ENCODE measurements around the gene MEG3. TPM values are rescaled to one million over a fixed set of nuclear protein-coding genes. Genes with fewer than 3 reads are reported as not detected.

Gene MEG3
- total RNA-seq, 1 experiment from 2014 or later = not detected

DNA sequence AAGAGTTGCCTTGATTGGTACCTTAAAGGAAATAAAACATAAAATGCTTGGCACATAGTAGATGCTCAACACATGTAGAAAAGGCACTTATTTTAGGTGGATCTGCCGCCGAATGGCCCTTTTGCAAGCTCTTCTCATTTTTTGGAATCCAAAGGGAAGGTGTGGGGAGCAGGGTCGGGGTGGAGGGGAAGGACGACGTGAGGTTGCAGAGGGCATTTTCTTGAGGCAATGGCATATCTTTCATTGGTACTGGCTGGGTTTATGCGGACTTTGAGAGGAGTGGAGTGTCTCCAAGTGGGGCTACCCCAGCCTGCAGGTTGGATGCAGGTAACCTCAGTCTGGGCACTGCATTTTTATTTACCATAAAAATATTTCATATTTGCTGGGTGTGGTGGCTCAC lies 69.5 kb downstream of the MEG3 start:
- H3K27me3 Mint-ChIP-seq (ENCODE audit: insufficient read depth, unreplicated experiment) = peaks cover 52% of the 10 kb centered on the region
- DNase-seq (ENCODE audit: unreplicated experiment) = no peak
- no peak overlapping the region for H3K27ac Mint-ChIP-seq (ENCODE audit: low read depth, unreplicated experiment)
- intact Hi-C loops (cut with micrococcal nuclease) = no loop called here
- TF ChIP-seq, protein P1, sequence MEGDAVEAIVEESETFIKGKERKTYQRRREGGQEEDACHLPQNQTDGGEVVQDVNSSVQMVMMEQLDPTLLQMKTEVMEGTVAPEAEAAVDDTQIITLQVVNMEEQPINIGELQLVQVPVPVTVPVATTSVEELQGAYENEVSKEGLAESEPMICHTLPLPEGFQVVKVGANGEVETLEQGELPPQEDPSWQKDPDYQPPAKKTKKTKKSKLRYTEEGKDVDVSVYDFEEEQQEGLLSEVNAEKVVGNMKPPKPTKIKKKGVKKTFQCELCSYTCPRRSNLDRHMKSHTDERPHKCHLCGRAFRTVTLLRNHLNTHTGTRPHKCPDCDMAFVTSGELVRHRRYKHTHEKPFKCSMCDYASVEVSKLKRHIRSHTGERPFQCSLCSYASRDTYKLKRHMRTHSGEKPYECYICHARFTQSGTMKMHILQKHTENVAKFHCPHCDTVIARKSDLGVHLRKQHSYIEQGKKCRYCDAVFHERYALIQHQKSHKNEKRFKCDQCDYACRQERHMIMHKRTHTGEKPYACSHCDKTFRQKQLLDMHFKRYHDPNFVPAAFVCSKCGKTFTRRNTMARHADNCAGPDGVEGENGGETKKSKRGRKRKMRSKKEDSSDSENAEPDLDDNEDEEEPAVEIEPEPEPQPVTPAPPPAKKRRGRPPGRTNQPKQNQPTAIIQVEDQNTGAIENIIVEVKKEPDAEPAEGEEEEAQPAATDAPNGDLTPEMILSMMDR (IDR thresholded peaks at IDR 0.05; ENCODE audit: unreplicated experiment) = no peak
- H3K4me3 Mint-ChIP-seq (ENCODE audit: unreplicated experiment) = no peak overlapping the region
- ChIA-PET CTCF (no interaction called here), POLR2A (no interaction called here)
- no peaks in the 10 kb centered on the region for H3K4me1 Mint-ChIP-seq (ENCODE audit: insufficient read depth, unreplicated experiment)
- no TSS peak for BruUV-seq (replicated peaks)
- H3K9me3 Mint-ChIP-seq (ENCODE audit: unreplicated experiment) = no peaks in the 10 kb centered on the region
- H3K36me3 Mint-ChIP-seq (ENCODE audit: insufficient read depth, unreplicated experiment) = peaks cover 3% of the 10 kb centered on the region

- BruUV-seq (replicated peaks) = no TSS peak
- POLR2A ChIA-PET = interaction anchor here (0.6 kb wide), 1 partner anchor 499 kb away, joined by 3 read pairs; no protein-coding TSS in a partner anchor
- no peaks in the 10 kb centered on the region for H3K4me1 Mint-ChIP-seq (ENCODE audit: insufficient read depth, unreplicated experiment)
- intact Hi-C loops (cut with micrococcal nuclease) = no loop called here
- H3K27me3 Mint-ChIP-seq (ENCODE audit: insufficient read depth, unreplicated experiment) = peaks cover 62% of the 10 kb centered on the region
- H3K36me3 Mint-ChIP-seq (ENCODE audit: insufficient read depth, unreplicated experiment) = no peaks in the 10 kb centered on the region
- DNase-seq (ENCODE audit: unreplicated experiment) = no peak
- TF ChIP-seq, protein P1 (IDR thresholded peaks at IDR 0.05; ENCODE audit: unreplicated experiment) = no peak
- CTCF ChIA-PET = no interaction called here
- H3K9me3 Mint-ChIP-seq (ENCODE audit: unreplicated experiment) = no peaks in the 10 kb centered on the region
- H3K27ac Mint-ChIP-seq (ENCODE audit: low read depth, unreplicated experiment) = no peak overlapping the region
- H3K4me3 Mint-ChIP-seq (ENCODE audit: unreplicated experiment) = no peak overlapping the region
These were observed 70.6 kb downstream of the MEG3 start for GRCh38 chr14:100896369-100897060.

GRCh38 chr14:100898465-100898864 lies 72.5 kb downstream of the MEG3 start:
- intact Hi-C loops (cut with micrococcal nuclease) = no loop called here
- Mint-ChIP-seq H3K4me3 (ENCODE audit: unreplicated experiment) (no peak overlapping the region), H3K27me3 (ENCODE audit: insufficient read depth, unreplicated experiment) (peaks cover 82% of the 10 kb centered on the region), H3K36me3 (ENCODE audit: insufficient read depth, unreplicated experiment) (no peaks in the 10 kb centered on the region), H3K4me1 (ENCODE audit: insufficient read depth, unreplicated experiment) (peaks cover 5% of the 10 kb centered on the region), H3K27ac (ENCODE audit: low read depth, unreplicated experiment) (no peak overlapping the region), H3K9me3 (ENCODE audit: unreplicated experiment) (no peaks in the 10 kb centered on the region)
- no peak for DNase-seq (ENCODE audit: unreplicated experiment)
- BruUV-seq (replicated peaks) = no TSS peak
- TF ChIP-seq, protein P1 (IDR thresholded peaks at IDR 0.05; ENCODE audit: unreplicated experiment) = no peak
- POLR2A ChIA-PET = no interaction called here
- CTCF ChIA-PET = no interaction called here

DNA sequence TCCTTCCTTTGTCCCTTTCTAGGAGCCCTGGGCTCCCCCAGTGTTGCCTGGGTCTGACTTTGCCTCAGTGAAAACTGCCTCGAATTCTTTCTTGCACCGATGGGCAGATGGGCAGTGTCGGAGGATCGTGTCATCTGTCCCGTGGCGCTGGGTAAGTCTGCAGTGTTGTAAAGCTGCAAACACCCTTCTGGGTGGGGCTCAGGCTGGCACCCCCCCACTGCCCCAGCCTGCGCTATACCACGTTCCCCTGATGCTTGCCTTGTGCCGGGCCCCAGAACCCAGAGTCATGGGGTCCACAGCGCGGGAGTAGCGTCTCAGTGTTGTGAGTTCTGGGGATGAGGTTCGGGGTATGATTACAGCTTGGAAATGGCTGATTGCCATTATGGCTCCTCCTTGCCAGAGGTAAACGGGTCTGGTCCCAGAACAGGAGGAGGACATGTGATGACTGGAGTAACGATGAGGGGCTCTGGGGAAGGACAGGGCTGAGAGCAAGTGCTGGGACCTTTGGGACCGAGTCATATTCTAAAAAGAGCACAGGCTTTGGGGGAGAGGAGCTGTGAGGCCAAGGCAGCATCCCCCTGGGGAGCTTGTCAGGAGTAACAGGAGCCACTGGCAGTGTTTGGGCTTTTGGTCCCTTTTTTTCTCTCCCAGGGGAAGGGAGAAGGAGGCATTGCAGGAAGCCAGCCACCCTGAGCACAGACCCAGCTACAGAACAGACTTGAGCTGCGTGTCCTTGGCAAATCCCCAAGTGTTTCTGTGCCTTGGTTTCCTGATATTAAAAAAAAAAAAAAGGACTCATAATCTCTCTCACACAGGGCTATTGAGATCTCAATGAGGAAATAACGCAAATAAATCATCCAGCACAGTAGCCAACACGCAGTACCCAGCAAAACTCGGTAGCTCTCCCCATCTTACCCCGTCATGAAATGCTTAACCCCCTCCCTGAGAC lies 73.3 kb downstream of the MEG3 start:
- Mint-ChIP-seq H3K27me3 (ENCODE audit: insufficient read depth, unreplicated experiment) (peaks cover 89% of the 10 kb centered on the region), H3K4me3 (ENCODE audit: unreplicated experiment) (no peak overlapping the region), H3K27ac (ENCODE audit: low read depth, unreplicated experiment) (no peak overlapping the region), H3K36me3 (ENCODE audit: insufficient read depth, unreplicated experiment) (no peaks in the 10 kb centered on the region), H3K4me1 (ENCODE audit: insufficient read depth, unreplicated experiment) (peaks cover 5% of the 10 kb centered on the region), H3K9me3 (ENCODE audit: unreplicated experiment) (no peaks in the 10 kb centered on the region)
- TF ChIP-seq, protein P1 (IDR thresholded peaks at IDR 0.05; ENCODE audit: unreplicated experiment) = no peak
- ChIA-PET CTCF (interaction anchor here (0.5 kb wide), 2 partner anchors 217 to 246 kb away, joined by 3 read pairs; no protein-coding TSS in a partner anchor), POLR2A (no interaction called here)
- no TSS peak for BruUV-seq (replicated peaks)
- DNase-seq (ENCODE audit: unreplicated experiment) = no peak
- intact Hi-C loops (cut with micrococcal nuclease) = no loop called here
